Sciatic nerve (tissue), 2 donors: ENCODE data around the gene SNAP25. TPM values are rescaled to one million over a fixed set of nuclear protein-coding genes. Genes with fewer than 3 reads are reported as not detected.

Experiments used
- ATAC-seq: fragments of 200-7000 bp; cut with Tn5 transposase; one replicate; pipeline ENCODE4 v1.9.1; 2020; ENCODE audit warnings: mild to moderate bottlenecking, moderate library complexity
- DNase-seq: peaks from one replicate; pipeline ENCODE4 v3.0.0-alpha.2; 2020; ENCODE audit warnings: low spot score
- intact Hi-C: fragments of 100-400 bp; cut with DNase I; formaldehyde crosslinking; loops from one replicate; pipeline ENCODE4 v1.14.2; 2022
- total RNA-seq: library from RNA; stranded (reverse); fragmentation: NEBNext Ultra II Directional; extraction: Animal tissue kit (Norgen Biotek cat#: 25700); gene quantifications from one replicate; pipeline ENCODE4 v1.2.1, GENCODE V29; 2021
- donor health status: DM: no; HTN: no; CAD: no.
- donor health status: DM: no; HTN: no; CAD: no.

Gene SNAP25
- total RNA-seq, 1 donor from 2014 or later, result 2.5 TPM

GRCh38 chr20:10209091-10209490 is 9.5 kb upstream of the SNAP25 start:
- intact Hi-C loops, result no loop called here
- DNase-seq, result no peak
- ATAC-seq, result no peak

GRCh38 chr20:10213526-10213925 is 5.1 kb upstream of the SNAP25 start:
- DNase-seq (no peak), ATAC-seq (no peak)
- intact Hi-C loops, result no loop called here

- intact Hi-C loops, result no loop called here
- DNase-seq (no peak), ATAC-seq (no peak)
These were observed 2.4 kb upstream of the SNAP25 start for GRCh38 chr20:10216146-10216791.

- ATAC-seq (no peak), DNase-seq (no peak)
- intact Hi-C loops, result no loop called here
These were observed 764 bp upstream of the SNAP25 start for GRCh38 chr20:10217721-10218410.

GRCh38 chr20:10219452-10219791 is 792 bp downstream of the SNAP25 start:
- intact Hi-C loops, result no loop called here
- DNase-seq, result peak; percentile 84
- peak; percentile 90 for ATAC-seq

- intact Hi-C loops, result no loop called here
- DNase-seq (no peak), ATAC-seq (no peak)
These were observed 1.5 kb downstream of the SNAP25 start for GRCh38 chr20:10219993-10220750.

- DNase-seq (no peak), ATAC-seq (no peak)
- intact Hi-C loops, result no loop called here
These were observed 2.4 kb downstream of the SNAP25 start for GRCh38 chr20:10221021-10221420.

GRCh38 chr20:10225439-10226060 is 6.9 kb downstream of the SNAP25 start:
- intact Hi-C loops, result no loop called here
- ATAC-seq, result no peak
- no peak for DNase-seq

- ATAC-seq (no peak), DNase-seq (no peak)
- intact Hi-C loops, result no loop called here
These were observed 9.7 kb downstream of the SNAP25 start for GRCh38 chr20:10228330-10228729.

- intact Hi-C loops, result no loop called here
- DNase-seq, result no peak
These were observed 12.7 kb downstream of the SNAP25 start for GRCh38 chr20:10231290-10231689.

GRCh38 chr20:10236540-10237533 is 18.2 kb downstream of the SNAP25 start:
- DNase-seq, result no peak
- intact Hi-C loops, result no loop called here
- no peak for ATAC-seq

More at GRCh38 chr20:10231290-10231689, 12.7 kb downstream of the SNAP25 start:
- ATAC-seq, result peak; percentile 94

- no peak for DNase-seq
- intact Hi-C loops, result no loop called here
- no peak for ATAC-seq
These were observed 21.3 kb downstream of the SNAP25 start for GRCh38 chr20:10239954-10240353.

- no peak for DNase-seq
- ATAC-seq, result no peak
- intact Hi-C loops, result no loop called here
These were observed 22.0 kb downstream of the SNAP25 start for GRCh38 chr20:10240655-10241054.

GRCh38 chr20:10242166-10242565 is 23.5 kb downstream of the SNAP25 start:
- peak; percentile 58 for ATAC-seq
- no peak for DNase-seq
- intact Hi-C loops, result no loop called here

GRCh38 chr20:10247440-10247839 is 28.8 kb downstream of the SNAP25 start:
- no peak for DNase-seq
- intact Hi-C loops, result no loop called here
- ATAC-seq, result no peak

GRCh38 chr20:10249048-10249770 is 30.6 kb downstream of the SNAP25 start:
- intact Hi-C loops, result no loop called here
- ATAC-seq (no peak), DNase-seq (no peak)

GRCh38 chr20:10249822-10250221 is 31.2 kb downstream of the SNAP25 start:
- intact Hi-C loops, result no loop called here
- ATAC-seq (no peak), DNase-seq (no peak)

GRCh38 chr20:10250902-10251301 is 32.3 kb downstream of the SNAP25 start:
- intact Hi-C loops, result no loop called here
- ATAC-seq (no peak), DNase-seq (no peak)
